ENCODE data around the gene ZCCHC7. TPM values are rescaled to one million over a fixed set of nuclear protein-coding genes. Genes with fewer than 3 reads are reported as not detected.
A peak's percentile ranks its signal among the peaks of the same experiment; 100 is the strongest.

The ZCCHC7 gene
- total RNA-seq, 1 experiment from 2014 or later = 31.2 TPM

- ChIA-PET CTCF (interaction anchor here (1.2 kb wide), 2 partner anchors 265 to 267 kb away, joined by 3 to 6 read pairs; no protein-coding TSS in a partner anchor), RAD21 (ENCODE audit: low non-redundant PET in 1 of 2, low total read pairs in 2 of 2, uncharacterized antibody in 2 of 2, unreplicated experiment in 2 of 2) (no interaction called here), POLR2A (interaction anchor here (1.0 kb wide), 1 partner anchor 19 kb away, joined by 3 read pairs; no protein-coding TSS in a partner anchor)
- Histone ChIP-seq H3K79me2 (ENCODE audit: insufficient read depth, low read length) (no peaks in the 10 kb centered on the region), H4K20me1 (ENCODE audit: insufficient read depth) (0 out of 2 replicates have a peak, but pooled peaks cover 4% of the 10 kb centered on the region), H2AFZ (ENCODE audit: low read depth, low read length, poor library complexity, severe bottlenecking) (no peak overlapping the region), H3K9me2 (ENCODE audit: insufficient read depth) (no peaks in the 10 kb centered on the region), H3K4me3 (replicated peaks in 1 of 2; ENCODE audit: low read depth in 1 of 2, low read length in 2 of 2) (no peak overlapping the region), H3K27ac (ENCODE audit: low read depth, low read length) (no peak overlapping the region), H3K4me2 (ENCODE audit: low read length) (no peak overlapping the region), H3K4me1 (ENCODE audit: control insufficient read depth in 1 of 2, insufficient read depth in 2 of 2, low read length in 2 of 2) (no peaks in the 10 kb centered on the region), H3K36me3 (ENCODE audit: control insufficient read depth in 1 of 2, insufficient read depth in 2 of 2, low read length in 2 of 2) (no peaks in the 10 kb centered on the region), H3K9ac (ENCODE audit: low read length) (no peak overlapping the region), H3K27me3 (ENCODE audit: insufficient read depth, low read length) (no peaks in the 10 kb centered on the region), H3K9me3 (ENCODE audit: control insufficient read depth in 1 of 2, insufficient read depth in 1 of 2, low read depth in 1 of 2, low read length in 2 of 2) (no peaks in the 10 kb centered on the region)
- TF ChIP-seq ZFX (IDR thresholded peaks at IDR 0.05) = no peak
- TF ChIP-seq SRF (IDR thresholded peaks at IDR 0.05; ENCODE audit: low read depth) = no peak
- TF ChIP-seq SIN3A (IDR thresholded peaks at IDR 0.05; ENCODE audit: low read depth) = no peak
- no peak for TF ChIP-seq SP1 (IDR thresholded peaks at IDR 0.05; ENCODE audit: low read depth)
- peak; percentile 37 to 53 (median 43); a peak in 5 of 6 replicates for TF ChIP-seq CTCF (IDR thresholded peaks at IDR 0.05 in 2 of 3, conservative IDR thresholded peaks at IDR 0.05 in 1 of 3; ENCODE audit: borderline replicate concordance in 1 of 3, insufficient read depth in 1 of 3, low read depth in 2 of 3, low read length in 2 of 3)
- TF ChIP-seq RAD21 (IDR thresholded peaks at IDR 0.05; ENCODE audit: low read depth) = peak; percentile 59
- no peak for TF ChIP-seq ZNF274 (IDR thresholded peaks at IDR 0.05; ENCODE audit: low read depth, low read length)
- no peak for TF ChIP-seq CEBPB (IDR thresholded peaks at IDR 0.05; ENCODE audit: low read depth)
- no peak for TF ChIP-seq EZH2phosphoT487 (IDR thresholded peaks at IDR 0.05; ENCODE audit: borderline replicate concordance)
- no peak for TF ChIP-seq EZH2 (IDR thresholded peaks at IDR 0.05)
- TF ChIP-seq TCF7L2 (IDR thresholded peaks at IDR 0.05; ENCODE audit: borderline replicate concordance, extremely low read depth, insufficient read depth, insufficient read length) = no peak
- TF ChIP-seq EGR1 (IDR thresholded peaks at IDR 0.05; ENCODE audit: low read depth) = no peak
- TF ChIP-seq CBX3 (IDR thresholded peaks at IDR 0.05; ENCODE audit: low read depth) = no peak
- no TSS peak for BruUV-seq (replicated peaks)
- intact Hi-C loops (cut with micrococcal nuclease) = loop anchor here (2.0 kb wide), 1 partner anchor 266 kb away; no protein-coding TSS in a partner anchor
- no peak for DNase-seq (ENCODE audit: low read depth, low spot score)
- no peak for ATAC-seq
These were observed 142.0 kb downstream of the ZCCHC7 start for GRCh38 chr9:37262410-37262809.

All from HCT116 (cell line).